ENCODE data around the gene CCNT2. TPM values are rescaled to one million over a fixed set of nuclear protein-coding genes. Genes with fewer than 3 reads are reported as not detected.

CCNT2 gene
- total RNA-seq, 1 experiment from 2014 or later, result 38.1 TPM

- Mint-ChIP-seq H3K9me3 (peaks cover 29% of the 10 kb centered on the region), H3K4me1 (no peaks in the 10 kb centered on the region), H3K4me3 (no peak overlapping the region), H3K27me3 (ENCODE audit: low read depth) (no peaks in the 10 kb centered on the region), H3K27ac (no peak overlapping the region), H3K36me3 (peaks cover 6% of the 10 kb centered on the region)
- ChIA-PET CTCF (interaction anchor here (0.7 to 1.1 kb wide), 2 partner anchors 113 to 415 kb away, joined by 3 read pairs; no protein-coding TSS in a partner anchor), POLR2A (no interaction called here)
- DNase-seq (ENCODE audit: low spot score) (no peak), ATAC-seq (no peak)
- TF ChIP-seq E2F5 (CRISPR knock-in tag; IDR thresholded peaks at IDR 0.05) (no peak), ZNF317 (CRISPR knock-in tag; IDR thresholded peaks at IDR 0.05; ENCODE audit: borderline replicate concordance, low read depth) (no peak)
Observed at GRCh38 chr2:134875309-134875708, 43.3 kb upstream of the CCNT2 start.

- Mint-ChIP-seq H3K4me1 (no peaks in the 10 kb centered on the region), H3K4me3 (no peak overlapping the region), H3K36me3 (peaks cover 6% of the 10 kb centered on the region), H3K27me3 (ENCODE audit: low read depth) (no peaks in the 10 kb centered on the region), H3K27ac (no peak overlapping the region), H3K9me3 (peaks cover 19% of the 10 kb centered on the region)
- CTCF ChIA-PET, result no interaction called here
- ATAC-seq (no peak), DNase-seq (ENCODE audit: low spot score) (no peak)
- POLR2A ChIA-PET, result no interaction called here
- TF ChIP-seq FOXP1 (CRISPR knock-in tag; IDR thresholded peaks at IDR 0.05; ENCODE audit: borderline replicate concordance) (no peak), SMAD4 (CRISPR knock-in tag; IDR thresholded peaks at IDR 0.05) (no peak), SP1 (CRISPR knock-in tag; conservative IDR thresholded peaks at IDR 0.05) (no peak), ZNF281 (CRISPR knock-in tag; IDR thresholded peaks at IDR 0.05) (no peak), ETV6 (CRISPR knock-in tag; IDR thresholded peaks at IDR 0.05) (no peak), STAT6 (CRISPR knock-in tag; conservative IDR thresholded peaks at IDR 0.05; ENCODE audit: low read depth) (no peak), ZNF232 (CRISPR knock-in tag; IDR thresholded peaks at IDR 0.05) (no peak), AFF4 (CRISPR knock-in tag; IDR thresholded peaks at IDR 0.05; ENCODE audit: borderline replicate concordance) (no peak), ZBTB21 (CRISPR knock-in tag; IDR thresholded peaks at IDR 0.05; ENCODE audit: borderline replicate concordance) (no peak), OVOL2 (CRISPR knock-in tag; IDR thresholded peaks at IDR 0.05; ENCODE audit: borderline replicate concordance) (no peak), ZNF425 (CRISPR knock-in tag; conservative IDR thresholded peaks at IDR 0.05) (no peak), E2F5 (CRISPR knock-in tag; IDR thresholded peaks at IDR 0.05) (no peak), ZNF416 (CRISPR knock-in tag; IDR thresholded peaks at IDR 0.05) (no peak), ZNF512 (CRISPR knock-in tag; IDR thresholded peaks at IDR 0.05; ENCODE audit: borderline replicate concordance) (no peak), MXD4 (CRISPR knock-in tag; IDR thresholded peaks at IDR 0.05; ENCODE audit: borderline replicate concordance) (no peak), ZNF263 (CRISPR knock-in tag; IDR thresholded peaks at IDR 0.05; ENCODE audit: low read depth) (no peak), GABPB1 (CRISPR knock-in tag; IDR thresholded peaks at IDR 0.05) (no peak), EMX1 (CRISPR knock-in tag; IDR thresholded peaks at IDR 0.05) (no peak)
Observed at GRCh38 chr2:134882773-134883172, 35.8 kb upstream of the CCNT2 start.
